ENCODE data around the gene SIK3. TPM values are rescaled to one million over a fixed set of nuclear protein-coding genes. Genes with fewer than 3 reads are reported as not detected.

The SIK3 gene
- polyA plus RNA-seq, 1 of the 3 experiments (the other 2 are of a cell fraction): 5.1 TPM

- Histone ChIP-seq H2AFZ (ENCODE audit: low read depth) (no peak overlapping the region), H3F3A (replicated peaks; ENCODE audit: insufficient read depth) (no peaks in the 10 kb centered on the region), H3K27ac (ENCODE audit: low read depth in 2 of 2, low read length in 1 of 2) (no peak overlapping the region), H3K4me2 (no peak overlapping the region), H3K4me3 (ENCODE audit: low read depth in 2 of 2, low read length in 1 of 2) (no peak overlapping the region), H3K4me1 (ENCODE audit: control insufficient read depth in 1 of 2, insufficient read depth in 2 of 2, low read depth in 1 of 2, low read length in 1 of 2) (peaks cover 2 to 14% of the 10 kb centered on the region in 2 experiments; a peak in 3 of 4 replicates), H3K27me3 (ENCODE audit: insufficient read depth) (no peaks in the 10 kb centered on the region), H3K36me3 (replicated peaks in 1 of 2; ENCODE audit: control insufficient read depth in 1 of 2, insufficient read depth in 2 of 2, low read length in 1 of 2) (no peaks in the 10 kb centered on the region), H3K9me3 (no peaks in the 10 kb centered on the region), H3K79me2 (ENCODE audit: insufficient read depth) (0 out of 2 replicates have a peak, but pooled peaks cover under 1% of the 10 kb centered on the region), H3K9ac (no peak overlapping the region), H4K20me1 (ENCODE audit: insufficient read depth) (peaks cover 6% of the 10 kb centered on the region; the same call in 1 of the 2 replicates), H3K9me2 (no peaks in the 10 kb centered on the region)
- ChIA-PET POLR2A (no interaction called here), CTCF (interaction anchor here (0.9 kb wide), 1 partner anchor 31 kb away, joined by 3 read pairs; no protein-coding TSS in a partner anchor)
- 97% methylated on average over 4 of the region's 4 CpGs for WGBS (ENCODE audit: low lambda C conversion rate)
- DNase-seq: no peak
- no peak for TF ChIP-seq ZBTB33 (IDR thresholded peaks at IDR 0.05; ENCODE audit: borderline replicate concordance, low read depth)
- TF ChIP-seq TAF1 (IDR thresholded peaks at IDR 0.05; ENCODE audit: borderline replicate concordance, low read depth, low read length): no peak
- TF ChIP-seq ELF1 (IDR thresholded peaks at IDR 0.05): no peak
- TF ChIP-seq FOXJ3 (CRISPR knock-in tag; IDR thresholded peaks at IDR 0.05): no peak
These were observed 187.4 kb downstream of the SIK3 start for GRCh38 chr11:116910847-116911246.

- WGBS (ENCODE audit: low lambda C conversion rate): 94% methylated on average over 2 of the region's 2 CpGs
- peaks cover 0 to 2% of the 10 kb centered on the region in 2 experiments for H3K36me3 ChIP-seq (replicated peaks in 1 of 2; ENCODE audit: control insufficient read depth in 1 of 2, insufficient read depth in 2 of 2, low read length in 1 of 2)
- H3K9me2 ChIP-seq: no peaks in the 10 kb centered on the region
- H4K20me1 ChIP-seq (ENCODE audit: insufficient read depth): peaks cover 6% of the 10 kb centered on the region; the same call in 1 of the 2 replicates
- no peak overlapping the region for H3K9ac ChIP-seq
- no peak overlapping the region for H3K4me3 ChIP-seq (ENCODE audit: low read depth in 2 of 2, low read length in 1 of 2)
- no peaks in the 10 kb centered on the region for H3K9me3 ChIP-seq
- ChIA-PET CTCF (interaction anchor here (0.9 kb wide), 1 partner anchor 30 kb away, joined by 3 read pairs; no protein-coding TSS in a partner anchor), POLR2A (no interaction called here)
- no peaks in the 10 kb centered on the region for H3K27me3 ChIP-seq (ENCODE audit: insufficient read depth)
- no peak overlapping the region for H2AFZ ChIP-seq (ENCODE audit: low read depth)
- peaks cover 2 to 14% of the 10 kb centered on the region in 2 experiments; a peak in 3 of 4 replicates for H3K4me1 ChIP-seq (ENCODE audit: control insufficient read depth in 1 of 2, insufficient read depth in 2 of 2, low read depth in 1 of 2, low read length in 1 of 2)
- no peaks in the 10 kb centered on the region for H3F3A ChIP-seq (replicated peaks; ENCODE audit: insufficient read depth)
- DNase-seq: no peak
- no peak overlapping the region for H3K27ac ChIP-seq (ENCODE audit: low read depth in 2 of 2, low read length in 1 of 2)
- H3K79me2 ChIP-seq (ENCODE audit: insufficient read depth): 0 out of 2 replicates have a peak, but pooled peaks cover 4% of the 10 kb centered on the region
- H3K4me2 ChIP-seq: no peak overlapping the region
- no peak for TF ChIP-seq POLR2AphosphoS5 (IDR thresholded peaks at IDR 0.05; ENCODE audit: low read depth, low read length)
- no peak for TF ChIP-seq GABPA (IDR thresholded peaks at IDR 0.05; ENCODE audit: low read depth)
- no peak for TF ChIP-seq RAD21 (IDR thresholded peaks at IDR 0.05; ENCODE audit: low read length)
- no peak for TF ChIP-seq YY1 (IDR thresholded peaks at IDR 0.05; ENCODE audit: low read depth)
- no peak for TF ChIP-seq CTCF (IDR thresholded peaks at IDR 0.05)
- TF ChIP-seq TAF1 (IDR thresholded peaks at IDR 0.05; ENCODE audit: borderline replicate concordance, low read depth, low read length): no peak
- no peak for TF ChIP-seq IRF3 (IDR thresholded peaks at IDR 0.05; ENCODE audit: low read depth, low read length)
- TF ChIP-seq MEF2A (IDR thresholded peaks at IDR 0.05; ENCODE audit: borderline replicate concordance, low read depth): no peak
- no peak for TF ChIP-seq ZBTB33 (IDR thresholded peaks at IDR 0.05; ENCODE audit: borderline replicate concordance, low read depth)
- TF ChIP-seq FOXM1 (IDR thresholded peaks at IDR 0.05; ENCODE audit: low read depth): no peak
- TF ChIP-seq ELF1 (IDR thresholded peaks at IDR 0.05): no peak
- no peak for TF ChIP-seq RFX5 (IDR thresholded peaks at IDR 0.05; ENCODE audit: low read length)
- no peak for TF ChIP-seq SMC3 (IDR thresholded peaks at IDR 0.05; ENCODE audit: low read depth, low read length)
- no peak for TF ChIP-seq NFIC (IDR thresholded peaks at IDR 0.05; ENCODE audit: borderline replicate concordance)
- no peak for TF ChIP-seq GATA2 (CRISPR knock-in tag; IDR thresholded peaks at IDR 0.05)
- TF ChIP-seq USF1 (IDR thresholded peaks at IDR 0.05; ENCODE audit: borderline replicate concordance, low read depth): no peak
- no peak for TF ChIP-seq FOSL2 (IDR thresholded peaks at IDR 0.05; ENCODE audit: borderline replicate concordance, low read depth)
- no peak for TF ChIP-seq RCOR1 (IDR thresholded peaks at IDR 0.05; ENCODE audit: low read length)
These were observed 187.8 kb downstream of the SIK3 start for GRCh38 chr11:116910378-116910777.
